Islet of Langerhans (tissue), 1 donor: ENCODE results near the gene PLK5.
"Not testable (repeated sequence)": the region's sequence is repeated elsewhere in the genome, so short reads cannot be mapped to it uniquely, and the experiment has no call there.

Source experiments
- FAIRE-seq: peaks from one replicate; lab custom pipeline; 2011; peaks lifted over from hg19 to GRCh38; lab: Jason Lieb, UNC

PLK5 gene

GRCh38 chr19:1507763-1508506, 15.9 kb upstream of the PLK5 start:
- no peak for FAIRE-seq

- no peak for FAIRE-seq
Measured at GRCh38 chr19:1508507-1508856, 15.4 kb upstream of the PLK5 start.

- FAIRE-seq: no peak
Measured at GRCh38 chr19:1509602-1510441, 14.1 kb upstream of the PLK5 start.

GRCh38 chr19:1510442-1510806, 13.5 kb upstream of the PLK5 start:
- no peak for FAIRE-seq

DNA sequence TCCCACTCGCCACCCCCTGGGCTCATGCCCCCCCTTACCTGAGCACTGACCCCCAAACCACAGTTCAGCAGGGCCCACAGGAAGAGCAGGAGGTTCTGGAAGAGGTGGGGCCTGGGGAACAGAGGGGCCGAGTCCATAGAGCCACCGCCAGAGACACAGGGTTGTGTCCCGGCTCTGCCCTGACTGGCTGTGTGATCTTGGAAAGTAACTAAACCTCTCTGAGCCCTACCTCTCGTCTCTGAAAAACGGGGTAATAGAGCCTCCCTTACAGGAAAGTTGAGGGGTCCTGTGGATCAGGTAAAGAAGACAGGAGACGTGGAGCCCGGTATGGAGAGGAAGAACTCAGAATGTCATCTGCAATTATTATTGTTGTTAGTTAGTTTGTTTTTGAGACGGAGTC, 13.1 kb upstream of the PLK5 start:
- FAIRE-seq: no peak

DNA sequence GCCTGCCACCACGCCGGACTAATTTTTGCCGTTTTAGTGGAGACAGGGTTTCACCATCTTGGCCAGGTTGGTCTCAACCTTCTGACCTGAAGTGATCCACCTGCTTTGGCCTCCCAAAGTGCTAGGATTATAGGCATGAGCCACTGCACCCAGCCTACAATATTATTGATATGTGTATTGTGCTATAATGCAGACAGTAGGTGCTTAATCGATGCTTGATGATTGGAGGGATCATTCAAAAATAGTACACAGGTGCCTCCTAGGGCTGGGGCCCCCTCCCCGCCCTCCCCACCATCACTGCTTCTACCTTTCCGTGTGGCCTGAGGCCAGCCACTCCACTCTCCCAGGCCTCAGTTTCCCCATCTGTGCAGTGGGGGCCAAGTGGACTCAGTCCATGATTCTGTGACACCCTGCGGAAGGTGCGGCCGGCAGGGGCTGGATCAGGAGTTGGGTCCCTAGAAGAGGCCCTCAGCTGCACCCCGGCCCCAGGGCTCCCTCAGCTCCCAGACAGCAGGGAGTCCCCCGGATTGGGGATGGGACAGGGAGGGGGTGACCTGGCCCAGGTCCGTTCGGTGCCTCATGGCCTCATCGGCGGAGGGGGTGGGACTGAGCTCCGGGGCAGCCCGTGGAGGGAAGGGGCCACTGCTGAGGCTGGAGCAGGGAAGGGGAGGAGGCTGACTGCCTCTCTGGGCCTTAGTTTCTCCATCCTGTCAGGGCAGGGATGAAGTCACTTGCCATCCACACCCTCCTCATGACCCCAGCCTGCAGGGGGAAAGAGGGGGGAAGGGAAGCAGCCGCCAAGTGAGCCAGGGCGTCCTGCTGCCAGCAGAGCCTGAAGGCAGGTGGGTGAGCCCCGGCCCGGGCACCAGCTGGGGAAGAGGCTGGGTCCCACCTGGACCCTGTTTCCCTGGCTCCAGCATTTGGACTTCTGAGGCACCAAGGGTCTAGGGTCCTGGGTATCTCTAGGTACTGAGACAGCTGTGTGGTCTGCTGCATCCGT, 12.3 kb upstream of the PLK5 start:
- FAIRE-seq: no peak

DNA sequence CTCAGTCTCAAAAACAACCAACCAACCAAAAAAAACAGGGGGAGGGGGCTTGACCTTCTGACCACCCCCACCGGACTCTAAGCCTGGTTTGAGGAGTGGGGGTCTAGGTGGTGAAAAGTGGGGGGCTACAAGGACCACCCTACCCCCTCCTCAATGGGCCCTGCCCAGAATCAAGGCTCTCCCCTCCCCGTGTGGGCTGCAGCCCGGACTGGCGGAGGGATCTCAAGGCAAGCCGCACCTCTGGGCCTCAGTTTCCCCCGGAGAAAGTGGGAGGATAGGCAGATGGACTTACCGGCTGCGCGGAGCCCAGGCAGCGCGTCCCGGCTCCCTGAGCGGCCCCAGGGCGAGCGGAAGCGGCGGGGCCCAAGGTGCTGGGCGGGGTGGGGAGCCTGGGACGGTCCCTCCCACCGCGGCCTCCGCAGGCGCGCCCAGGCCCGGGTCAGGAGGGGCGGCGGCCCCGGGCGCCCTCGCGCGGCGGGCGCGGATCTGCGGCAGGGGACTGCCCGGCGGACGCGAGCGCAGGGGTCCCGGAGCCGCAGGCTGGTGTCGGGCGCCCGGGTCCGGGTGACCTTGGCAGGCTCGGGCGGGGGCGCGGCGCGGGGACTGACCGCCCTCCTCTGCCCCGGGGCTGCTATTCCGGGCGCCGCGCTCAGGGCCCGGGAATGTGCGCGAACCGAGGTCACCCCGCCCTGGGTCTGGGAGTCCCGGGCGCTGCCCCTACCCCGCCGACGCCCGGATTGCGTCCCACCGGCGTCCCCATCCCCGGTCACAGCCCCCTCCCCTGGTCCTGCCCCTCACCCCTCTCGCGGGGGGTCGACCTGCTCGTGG, 11.0 kb upstream of the PLK5 start, which contains the start of gene ADAMTSL5:
Gene ADAMTSL5 (minus strand): TSS at position 349 of the 828 bp plus-strand sequence. CDS start 2,076 bp downstream, outside the sequence.
- FAIRE-seq: no peak

- no peak for FAIRE-seq
Measured at GRCh38 chr19:1513499-1514294, 10.2 kb upstream of the PLK5 start.

DNA sequence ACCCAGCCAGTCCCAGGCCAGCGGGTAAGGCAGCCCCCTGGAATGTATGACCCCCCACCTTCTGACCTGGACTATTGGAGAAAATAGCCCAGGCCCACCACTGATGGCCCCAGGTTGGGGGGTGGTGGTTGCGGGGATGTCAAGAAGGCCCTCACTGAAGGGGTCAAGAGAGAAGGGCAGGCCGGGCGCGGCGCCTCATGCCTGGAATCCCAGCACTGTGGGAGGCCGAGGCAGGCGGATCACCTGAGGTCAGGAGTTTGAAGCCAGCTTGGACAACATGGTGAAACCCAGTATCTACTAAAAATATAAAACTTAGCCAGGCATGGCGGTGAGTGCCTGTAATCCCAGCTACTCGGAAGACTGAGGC, 9.6 kb upstream of the PLK5 start:
- FAIRE-seq: no peak

GRCh38 chr19:1514986-1515721, 8.7 kb upstream of the PLK5 start:
- no peak for FAIRE-seq

GRCh38 chr19:1516395-1516753, 7.5 kb upstream of the PLK5 start:
- no peak for FAIRE-seq

GRCh38 chr19:1518471-1518870, 5.4 kb upstream of the PLK5 start:
- no peak for FAIRE-seq

DNA sequence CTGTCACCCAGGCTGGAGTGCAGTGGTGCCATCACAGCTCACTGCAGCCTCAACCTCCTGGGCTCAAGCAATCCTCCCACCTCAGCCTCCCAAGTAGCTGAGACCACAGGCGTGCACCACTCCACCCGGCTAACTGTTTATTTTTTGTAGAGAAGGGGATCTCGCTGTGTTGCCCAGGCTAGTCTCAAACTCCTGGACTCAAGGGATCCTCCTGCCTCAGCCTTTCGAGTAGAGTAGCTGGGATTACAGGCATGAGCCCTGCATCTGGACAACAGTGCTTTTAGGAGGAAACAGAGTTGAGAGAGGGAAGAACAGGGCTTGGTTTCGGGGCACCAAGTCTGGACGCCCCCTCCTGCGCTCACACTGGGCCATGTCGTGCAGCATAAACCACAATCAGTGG, 4.1 kb upstream of the PLK5 start:
- FAIRE-seq: not testable (repeated sequence)

DNA sequence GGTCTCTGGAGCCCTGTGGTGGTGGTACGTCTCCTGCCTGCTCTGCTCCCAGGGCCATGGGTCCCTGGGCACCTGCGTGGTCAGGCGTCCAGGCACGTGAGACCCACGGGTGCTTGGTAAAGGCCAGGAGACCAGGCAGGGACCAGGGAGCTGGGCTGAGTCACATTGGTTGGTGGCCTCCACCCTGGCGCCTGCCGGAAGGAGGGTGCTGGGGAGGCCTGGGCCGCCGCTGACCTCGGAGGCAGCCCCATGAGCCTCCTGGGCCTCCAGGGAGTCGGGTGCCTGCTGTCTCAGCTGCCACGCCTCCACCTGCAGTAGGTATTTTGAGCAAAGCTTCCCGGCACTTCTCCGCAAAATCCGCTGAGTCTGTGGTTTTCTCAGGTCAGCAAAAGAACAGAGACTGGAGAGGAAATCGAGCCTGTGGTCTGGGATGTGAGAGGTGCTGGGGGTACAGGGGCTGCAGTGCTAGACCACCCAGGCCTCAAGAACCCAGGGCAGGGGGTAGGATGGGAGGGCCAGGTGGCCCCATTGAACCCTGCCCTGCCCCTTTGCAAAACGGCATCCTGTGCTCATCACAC, 3.6 kb upstream of the PLK5 start:
- no peak for FAIRE-seq

GRCh38 chr19:1521636-1522035, 2.2 kb upstream of the PLK5 start:
- FAIRE-seq: no peak

- FAIRE-seq: no peak
Measured at GRCh38 chr19:1522061-1522460, 1.8 kb upstream of the PLK5 start.

GRCh38 chr19:1522838-1523237, 1.0 kb upstream of the PLK5 start:
- FAIRE-seq: no peak

GRCh38 chr19:1524287-1524971, 552 bp downstream of the PLK5 start:
- FAIRE-seq: no peak

- FAIRE-seq: no peak
Measured at GRCh38 chr19:1524972-1525325, 1.1 kb downstream of the PLK5 start.
